ENCODE data around the gene CHAMP1. TPM values are rescaled to one million over a fixed set of nuclear protein-coding genes. Genes with fewer than 3 reads are reported as not detected.

Gene CHAMP1
- total RNA-seq, 1 donor from 2014 or later = 29.5 TPM

GRCh38 chr13:114323349-114323748, 9.0 kb downstream of the CHAMP1 start:
- H3K4me1 Mint-ChIP-seq (ENCODE audit: low read depth, unreplicated experiment) = peaks cover 12% of the 10 kb centered on the region
- no peaks in the 10 kb centered on the region for H3K9me3 Mint-ChIP-seq (ENCODE audit: unreplicated experiment)
- H3K4me3 Mint-ChIP-seq (ENCODE audit: unreplicated experiment) = no peak overlapping the region
- no peak for DNase-seq
- no peaks in the 10 kb centered on the region for H3K27me3 Mint-ChIP-seq (ENCODE audit: unreplicated experiment)
- TF ChIP-seq, protein P1, sequence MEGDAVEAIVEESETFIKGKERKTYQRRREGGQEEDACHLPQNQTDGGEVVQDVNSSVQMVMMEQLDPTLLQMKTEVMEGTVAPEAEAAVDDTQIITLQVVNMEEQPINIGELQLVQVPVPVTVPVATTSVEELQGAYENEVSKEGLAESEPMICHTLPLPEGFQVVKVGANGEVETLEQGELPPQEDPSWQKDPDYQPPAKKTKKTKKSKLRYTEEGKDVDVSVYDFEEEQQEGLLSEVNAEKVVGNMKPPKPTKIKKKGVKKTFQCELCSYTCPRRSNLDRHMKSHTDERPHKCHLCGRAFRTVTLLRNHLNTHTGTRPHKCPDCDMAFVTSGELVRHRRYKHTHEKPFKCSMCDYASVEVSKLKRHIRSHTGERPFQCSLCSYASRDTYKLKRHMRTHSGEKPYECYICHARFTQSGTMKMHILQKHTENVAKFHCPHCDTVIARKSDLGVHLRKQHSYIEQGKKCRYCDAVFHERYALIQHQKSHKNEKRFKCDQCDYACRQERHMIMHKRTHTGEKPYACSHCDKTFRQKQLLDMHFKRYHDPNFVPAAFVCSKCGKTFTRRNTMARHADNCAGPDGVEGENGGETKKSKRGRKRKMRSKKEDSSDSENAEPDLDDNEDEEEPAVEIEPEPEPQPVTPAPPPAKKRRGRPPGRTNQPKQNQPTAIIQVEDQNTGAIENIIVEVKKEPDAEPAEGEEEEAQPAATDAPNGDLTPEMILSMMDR (IDR thresholded peaks at IDR 0.05; ENCODE audit: partially characterized antibody, unreplicated experiment) = no peak
- H3K27ac Mint-ChIP-seq (ENCODE audit: unreplicated experiment) = no peak overlapping the region
- peaks cover 10% of the 10 kb centered on the region for H3K36me3 Mint-ChIP-seq (ENCODE audit: unreplicated experiment)

DNA sequence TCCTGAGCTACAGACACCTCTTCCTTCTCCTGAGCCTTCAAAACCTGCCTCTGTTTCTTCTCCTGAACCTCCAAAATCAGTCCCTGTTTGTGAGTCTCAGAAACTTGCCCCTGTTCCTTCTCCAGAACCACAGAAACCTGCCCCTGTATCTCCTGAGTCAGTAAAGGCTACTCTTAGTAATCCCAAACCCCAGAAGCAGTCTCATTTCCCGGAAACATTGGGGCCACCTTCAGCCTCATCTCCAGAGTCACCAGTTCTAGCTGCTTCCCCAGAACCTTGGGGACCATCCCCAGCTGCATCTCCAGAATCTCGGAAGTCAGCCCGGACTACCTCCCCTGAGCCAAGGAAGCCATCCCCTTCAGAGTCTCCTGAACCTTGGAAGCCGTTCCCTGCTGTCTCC, 10.0 kb downstream of the CHAMP1 start:
- Mint-ChIP-seq H3K4me3 (ENCODE audit: unreplicated experiment) (peak overlapping the region; percentile 32), H3K9me3 (ENCODE audit: unreplicated experiment) (no peaks in the 10 kb centered on the region), H3K4me1 (ENCODE audit: low read depth, unreplicated experiment) (peaks cover 6% of the 10 kb centered on the region), H3K27ac (ENCODE audit: unreplicated experiment) (no peak overlapping the region), H3K36me3 (ENCODE audit: unreplicated experiment) (peaks cover 10% of the 10 kb centered on the region), H3K27me3 (ENCODE audit: unreplicated experiment) (no peaks in the 10 kb centered on the region)
- TF ChIP-seq, protein P1 (IDR thresholded peaks at IDR 0.05; ENCODE audit: partially characterized antibody, unreplicated experiment) = no peak
- DNase-seq = no peak

DNA sequence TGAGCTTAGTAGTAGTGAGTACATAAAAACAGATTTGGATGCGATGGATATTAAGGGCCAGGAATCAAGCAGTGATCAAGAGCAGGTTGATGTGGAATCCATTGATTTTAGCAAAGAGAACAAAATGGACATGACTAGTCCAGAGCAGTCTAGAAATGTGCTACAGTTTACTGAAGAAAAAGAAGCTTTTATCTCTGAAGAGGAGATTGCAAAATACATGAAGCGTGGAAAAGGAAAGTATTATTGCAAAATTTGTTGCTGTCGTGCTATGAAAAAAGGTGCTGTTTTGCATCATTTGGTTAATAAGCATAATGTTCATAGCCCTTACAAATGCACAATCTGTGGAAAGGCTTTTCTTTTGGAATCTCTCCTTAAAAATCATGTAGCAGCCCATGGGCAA, 11.4 kb downstream of the CHAMP1 start:
- Mint-ChIP-seq H3K27me3 (ENCODE audit: unreplicated experiment) (no peaks in the 10 kb centered on the region), H3K27ac (ENCODE audit: unreplicated experiment) (no peak overlapping the region), H3K36me3 (ENCODE audit: unreplicated experiment) (peaks cover 10% of the 10 kb centered on the region), H3K9me3 (ENCODE audit: unreplicated experiment) (no peaks in the 10 kb centered on the region), H3K4me3 (ENCODE audit: unreplicated experiment) (no peak overlapping the region), H3K4me1 (ENCODE audit: low read depth, unreplicated experiment) (peaks cover 3% of the 10 kb centered on the region)
- TF ChIP-seq, protein P1 (IDR thresholded peaks at IDR 0.05; ENCODE audit: partially characterized antibody, unreplicated experiment) = no peak
- no peak for DNase-seq

DNA sequence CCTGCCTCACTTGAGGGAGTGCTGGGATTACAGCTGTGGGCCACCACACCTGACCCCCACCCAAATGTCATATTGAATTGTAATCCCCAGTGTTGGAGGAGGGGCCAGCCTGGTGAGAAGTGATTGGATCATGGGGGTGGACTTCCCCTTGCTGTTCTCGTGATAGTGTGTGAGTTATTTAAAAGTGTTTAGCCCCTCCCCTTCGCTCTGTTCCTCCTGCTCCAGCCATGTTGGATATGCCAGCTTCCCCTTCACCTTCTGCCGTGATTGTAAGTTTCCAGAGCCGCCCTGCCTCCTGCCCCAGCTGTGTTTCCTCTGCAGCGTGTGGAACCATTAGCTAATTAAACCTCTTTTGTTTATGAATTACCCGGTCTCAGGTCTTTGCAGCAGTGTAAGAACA, 13.7 kb downstream of the CHAMP1 start:
- Mint-ChIP-seq H3K4me3 (ENCODE audit: unreplicated experiment) (no peak overlapping the region), H3K27ac (ENCODE audit: unreplicated experiment) (no peak overlapping the region), H3K4me1 (ENCODE audit: low read depth, unreplicated experiment) (peaks cover 3% of the 10 kb centered on the region), H3K9me3 (ENCODE audit: unreplicated experiment) (no peaks in the 10 kb centered on the region), H3K36me3 (ENCODE audit: unreplicated experiment) (peaks cover 10% of the 10 kb centered on the region), H3K27me3 (ENCODE audit: unreplicated experiment) (no peaks in the 10 kb centered on the region)
- no peak for DNase-seq
- TF ChIP-seq, protein P1 (IDR thresholded peaks at IDR 0.05; ENCODE audit: partially characterized antibody, unreplicated experiment) = no peak

GRCh38 chr13:114328595-114328994, 14.3 kb downstream of the CHAMP1 start:
- H3K4me3 Mint-ChIP-seq (ENCODE audit: unreplicated experiment) = no peak overlapping the region
- no peak overlapping the region for H3K27ac Mint-ChIP-seq (ENCODE audit: unreplicated experiment)

More at GRCh38 chr13:114328595-114328994, 14.3 kb downstream of the CHAMP1 start:
- H3K27me3 Mint-ChIP-seq (ENCODE audit: unreplicated experiment) = no peaks in the 10 kb centered on the region
- TF ChIP-seq, protein P1 (IDR thresholded peaks at IDR 0.05; ENCODE audit: partially characterized antibody, unreplicated experiment) = no peak
- H3K9me3 Mint-ChIP-seq (ENCODE audit: unreplicated experiment) = no peaks in the 10 kb centered on the region
- H3K4me1 Mint-ChIP-seq (ENCODE audit: low read depth, unreplicated experiment) = peaks cover 3% of the 10 kb centered on the region
- peaks cover 8% of the 10 kb centered on the region for H3K36me3 Mint-ChIP-seq (ENCODE audit: unreplicated experiment)
- no peak for DNase-seq
